Fibroblast of lung (primary cell): ENCODE data around the gene ZNF382.

Experiments used
- EZH2 ChIP-seq: IDR thresholded peaks from 2 replicates; pipeline ENCODE4 v1.5.1; 2012; ENCODE audit warnings: low read length, control low read depth, mild to moderate bottlenecking; ENCODE audit errors: missing control alignments
- TF ChIP-seq, protein P1 (sequence below), 2 donors: IDR thresholded peaks in 1 of 2; conservative IDR thresholded peaks in 1 of 2; 1 replicate in 1 of 2; 2 replicates in 1 of 2; pipeline ENCODE4 v1.5.1; 2011 to 2012; ENCODE audit warnings: low read length in 2 of 2, control low read depth in 1 of 2, inconsistent platforms in 1 of 2, low read depth in 1 of 2, mild to moderate bottlenecking in 1 of 2

DNA sequence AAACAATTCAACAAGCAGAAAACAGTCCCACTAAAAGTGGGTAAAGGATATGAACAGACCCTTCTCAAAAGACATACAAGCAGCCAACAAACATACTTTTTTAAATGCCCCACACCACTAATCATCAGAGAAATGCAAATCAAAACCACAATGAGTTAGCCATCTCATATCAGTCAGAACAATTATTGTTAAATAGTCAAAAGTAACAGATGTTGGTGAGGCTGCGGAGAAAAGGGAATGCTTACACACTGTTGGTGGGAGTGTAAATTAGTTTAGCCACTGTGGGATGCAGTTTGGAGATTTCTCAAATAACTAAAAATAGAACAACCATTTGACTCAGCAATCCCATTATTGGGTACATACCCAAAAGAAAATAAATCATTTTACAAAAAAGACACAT is 40.7 kb upstream of the ZNF382 start:
- TF ChIP-seq, protein P1, sequence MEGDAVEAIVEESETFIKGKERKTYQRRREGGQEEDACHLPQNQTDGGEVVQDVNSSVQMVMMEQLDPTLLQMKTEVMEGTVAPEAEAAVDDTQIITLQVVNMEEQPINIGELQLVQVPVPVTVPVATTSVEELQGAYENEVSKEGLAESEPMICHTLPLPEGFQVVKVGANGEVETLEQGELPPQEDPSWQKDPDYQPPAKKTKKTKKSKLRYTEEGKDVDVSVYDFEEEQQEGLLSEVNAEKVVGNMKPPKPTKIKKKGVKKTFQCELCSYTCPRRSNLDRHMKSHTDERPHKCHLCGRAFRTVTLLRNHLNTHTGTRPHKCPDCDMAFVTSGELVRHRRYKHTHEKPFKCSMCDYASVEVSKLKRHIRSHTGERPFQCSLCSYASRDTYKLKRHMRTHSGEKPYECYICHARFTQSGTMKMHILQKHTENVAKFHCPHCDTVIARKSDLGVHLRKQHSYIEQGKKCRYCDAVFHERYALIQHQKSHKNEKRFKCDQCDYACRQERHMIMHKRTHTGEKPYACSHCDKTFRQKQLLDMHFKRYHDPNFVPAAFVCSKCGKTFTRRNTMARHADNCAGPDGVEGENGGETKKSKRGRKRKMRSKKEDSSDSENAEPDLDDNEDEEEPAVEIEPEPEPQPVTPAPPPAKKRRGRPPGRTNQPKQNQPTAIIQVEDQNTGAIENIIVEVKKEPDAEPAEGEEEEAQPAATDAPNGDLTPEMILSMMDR (conservative IDR thresholded peaks at IDR 0.05 in 1 of 2, IDR thresholded peaks at IDR 0.05 in 1 of 2; ENCODE audit: low read depth in 1 of 2, low read length in 2 of 2), result no peak
- no peak for TF ChIP-seq EZH2
